CD1c-positive myeloid dendritic cell (primary cell): ENCODE measurements around the gene UACA.
A peak's percentile ranks its signal among the peaks of the same experiment; 100 is the strongest.
"Not testable (repeated sequence)": the region's sequence is repeated elsewhere in the genome, so short reads cannot be mapped to it uniquely, and the experiment has no call there.

Source experiments
- DNase-seq: peaks from one replicate; pipeline ENCODE4 v3.0.0-alpha.2; 2016; ENCODE audit errors: extremely low spot score

The UACA gene, protein sequence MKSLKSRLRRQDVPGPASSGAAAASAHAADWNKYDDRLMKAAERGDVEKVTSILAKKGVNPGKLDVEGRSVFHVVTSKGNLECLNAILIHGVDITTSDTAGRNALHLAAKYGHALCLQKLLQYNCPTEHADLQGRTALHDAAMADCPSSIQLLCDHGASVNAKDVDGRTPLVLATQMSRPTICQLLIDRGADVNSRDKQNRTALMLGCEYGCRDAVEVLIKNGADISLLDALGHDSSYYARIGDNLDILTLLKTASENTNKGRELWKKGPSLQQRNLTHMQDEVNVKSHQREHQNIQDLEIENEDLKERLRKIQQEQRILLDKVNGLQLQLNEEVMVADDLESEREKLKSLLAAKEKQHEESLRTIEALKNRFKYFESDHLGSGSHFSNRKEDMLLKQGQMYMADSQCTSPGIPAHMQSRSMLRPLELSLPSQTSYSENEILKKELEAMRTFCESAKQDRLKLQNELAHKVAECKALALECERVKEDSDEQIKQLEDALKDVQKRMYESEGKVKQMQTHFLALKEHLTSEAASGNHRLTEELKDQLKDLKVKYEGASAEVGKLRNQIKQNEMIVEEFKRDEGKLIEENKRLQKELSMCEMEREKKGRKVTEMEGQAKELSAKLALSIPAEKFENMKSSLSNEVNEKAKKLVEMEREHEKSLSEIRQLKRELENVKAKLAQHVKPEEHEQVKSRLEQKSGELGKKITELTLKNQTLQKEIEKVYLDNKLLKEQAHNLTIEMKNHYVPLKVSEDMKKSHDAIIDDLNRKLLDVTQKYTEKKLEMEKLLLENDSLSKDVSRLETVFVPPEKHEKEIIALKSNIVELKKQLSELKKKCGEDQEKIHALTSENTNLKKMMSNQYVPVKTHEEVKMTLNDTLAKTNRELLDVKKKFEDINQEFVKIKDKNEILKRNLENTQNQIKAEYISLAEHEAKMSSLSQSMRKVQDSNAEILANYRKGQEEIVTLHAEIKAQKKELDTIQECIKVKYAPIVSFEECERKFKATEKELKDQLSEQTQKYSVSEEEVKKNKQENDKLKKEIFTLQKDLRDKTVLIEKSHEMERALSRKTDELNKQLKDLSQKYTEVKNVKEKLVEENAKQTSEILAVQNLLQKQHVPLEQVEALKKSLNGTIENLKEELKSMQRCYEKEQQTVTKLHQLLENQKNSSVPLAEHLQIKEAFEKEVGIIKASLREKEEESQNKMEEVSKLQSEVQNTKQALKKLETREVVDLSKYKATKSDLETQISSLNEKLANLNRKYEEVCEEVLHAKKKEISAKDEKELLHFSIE (N-terminal part only)

DNA sequence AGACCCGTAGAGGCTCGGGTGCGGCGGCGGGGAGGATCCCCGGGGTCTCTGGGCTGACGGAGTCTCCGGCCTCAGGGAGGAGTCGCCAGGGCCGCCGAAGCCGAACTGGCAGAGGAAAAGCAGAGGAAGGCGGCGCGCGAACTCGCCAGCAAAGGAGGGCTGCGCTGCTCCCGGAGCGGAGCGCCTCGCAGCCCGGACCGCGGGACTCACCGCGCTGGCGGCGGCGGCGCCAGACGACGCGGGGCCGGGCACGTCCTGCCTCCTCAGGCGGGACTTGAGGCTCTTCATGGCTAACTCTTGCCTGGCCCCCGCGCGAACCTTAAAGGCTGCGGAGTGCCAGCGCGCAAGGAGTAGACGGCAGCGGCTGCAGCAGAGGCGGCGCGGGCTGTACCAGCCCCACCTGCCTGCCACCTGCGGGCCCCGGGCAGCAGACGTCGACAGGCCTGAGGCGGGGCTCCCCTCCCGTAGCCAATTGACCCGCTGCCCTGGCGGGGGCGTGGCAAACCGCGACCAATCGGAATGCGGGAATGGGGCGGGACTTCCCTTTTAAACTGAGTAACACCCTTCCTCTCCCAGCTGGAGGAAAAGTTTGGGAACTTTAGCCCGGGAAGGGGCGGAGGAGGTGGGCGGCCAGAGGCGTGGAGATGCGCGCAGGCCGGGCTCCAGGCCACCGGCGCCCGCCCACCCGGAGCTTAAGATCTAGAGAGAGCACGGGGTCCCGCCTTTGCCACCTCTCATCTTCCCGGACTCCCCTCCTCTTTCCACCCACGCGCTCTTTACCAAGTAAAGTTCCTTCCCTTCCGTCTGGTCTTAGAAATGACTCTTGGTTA lies at the start of gene UACA:
TSS of gene UACA (minus strand) at position 439 of the 830 bp plus-strand sequence. CDS start at position 288, 151 bp downstream.
- peak; percentile 89 for DNase-seq

DNA sequence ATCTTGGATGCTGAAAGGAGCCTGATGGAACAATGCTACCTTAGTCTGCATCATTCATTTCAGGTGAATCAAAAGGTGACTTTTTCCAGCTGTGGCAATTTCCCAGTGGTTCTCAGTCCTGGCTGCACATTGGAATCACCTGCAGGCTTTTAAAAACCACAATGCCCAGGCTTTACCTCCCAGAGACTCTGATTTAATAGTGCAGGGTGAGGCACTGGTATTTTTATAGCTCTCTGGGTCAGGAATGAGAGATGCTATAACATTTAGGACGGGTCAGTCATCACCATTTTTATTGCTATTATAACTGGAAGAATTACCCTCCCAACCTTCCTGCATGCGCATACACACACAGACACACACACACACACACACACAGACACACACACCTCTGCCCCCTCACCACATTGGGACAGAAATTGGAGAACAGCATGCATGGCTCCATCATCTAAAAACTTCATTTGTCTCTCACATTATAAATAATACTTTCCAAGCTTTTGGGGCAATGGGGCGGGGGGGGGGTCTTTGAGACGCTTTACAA lies 49.5 kb upstream of the UACA start:
- DNase-seq: no peak

DNA sequence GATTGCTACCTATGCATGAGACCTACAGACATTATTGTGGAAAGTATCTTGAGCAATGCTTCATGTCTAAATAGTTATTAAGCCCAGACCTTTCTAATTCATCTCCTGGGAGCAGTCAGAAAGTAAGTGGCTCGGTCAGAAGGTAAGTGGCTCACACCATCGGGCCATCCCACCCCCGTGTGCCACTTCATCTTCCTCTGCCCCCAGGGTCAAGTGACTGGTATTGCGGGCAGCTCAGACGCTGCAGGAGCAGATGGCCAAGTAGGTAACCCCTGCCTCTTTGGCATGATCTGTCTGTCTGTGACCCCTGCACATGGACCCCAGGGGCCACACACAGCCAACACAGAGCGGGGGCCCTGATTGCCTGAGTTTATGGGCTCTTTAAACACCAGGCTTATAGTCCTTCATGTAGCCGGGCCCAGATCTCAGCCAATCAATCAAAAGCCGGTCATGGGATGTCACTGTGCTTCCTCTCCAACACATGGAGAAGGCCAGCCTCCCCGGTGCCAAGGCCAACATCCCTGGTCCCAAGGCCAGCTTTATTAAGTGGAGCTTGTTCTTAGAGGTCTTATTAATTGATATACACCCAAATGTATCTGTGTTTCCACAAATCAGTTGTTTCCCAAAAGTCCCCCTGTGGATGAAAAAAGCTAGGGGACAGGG lies 47.7 kb upstream of the UACA start:
- no peak for DNase-seq

DNA sequence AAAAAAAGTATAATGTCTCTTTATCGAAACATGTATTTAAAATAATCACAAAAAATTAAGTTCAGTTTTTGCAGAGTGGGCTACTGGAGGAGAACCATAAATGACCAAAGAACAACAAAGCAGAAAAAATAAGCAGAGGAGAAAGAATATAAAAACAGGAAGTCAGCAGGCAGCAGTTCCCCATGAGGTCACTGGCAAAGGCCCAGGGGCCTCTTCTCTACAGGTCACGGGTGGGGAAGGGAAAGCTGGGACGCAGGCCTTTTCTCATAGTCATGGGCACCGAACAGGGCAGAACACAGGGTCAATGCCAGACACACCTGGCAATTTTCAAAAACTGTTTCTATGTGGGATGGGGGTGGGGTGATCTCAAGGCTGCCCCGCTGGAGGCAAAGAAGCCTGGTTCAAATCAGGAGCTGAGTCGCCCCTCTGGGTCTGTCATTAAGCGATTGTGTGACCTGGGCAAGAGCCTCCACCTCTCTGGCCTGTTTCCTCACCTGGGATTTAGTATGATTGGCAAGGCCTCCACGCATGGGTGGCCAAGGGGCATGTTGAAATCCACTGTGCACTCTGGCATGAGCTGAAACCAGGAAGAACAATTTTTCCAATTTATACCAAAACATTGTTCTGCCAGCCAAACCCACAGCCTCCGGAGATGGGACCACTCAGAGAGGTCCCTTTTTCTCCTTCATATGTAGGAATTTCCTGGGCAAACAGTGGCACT lies 43.8 kb upstream of the UACA start:
- peak; percentile 57 for DNase-seq

DNA sequence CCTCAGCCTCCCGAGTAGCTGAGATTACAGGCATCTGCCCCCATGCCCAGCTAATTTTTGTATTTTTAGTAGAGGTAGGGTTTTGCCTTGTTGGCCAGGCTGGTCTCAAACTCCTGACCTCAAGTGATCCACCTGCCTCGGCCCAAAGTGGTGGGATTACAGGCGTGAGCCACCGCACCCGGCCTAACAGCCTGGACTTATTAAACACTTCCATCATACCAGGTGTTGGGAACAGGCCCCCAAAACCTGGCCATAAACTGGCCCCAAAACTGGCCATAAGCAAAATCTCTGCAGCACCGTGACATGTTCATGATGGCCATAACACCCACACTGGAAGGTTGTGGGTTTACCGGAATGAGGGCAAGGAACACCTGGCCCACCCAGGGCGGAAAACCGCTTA lies 41.0 kb upstream of the UACA start:
- DNase-seq: not testable (repeated sequence)

DNA sequence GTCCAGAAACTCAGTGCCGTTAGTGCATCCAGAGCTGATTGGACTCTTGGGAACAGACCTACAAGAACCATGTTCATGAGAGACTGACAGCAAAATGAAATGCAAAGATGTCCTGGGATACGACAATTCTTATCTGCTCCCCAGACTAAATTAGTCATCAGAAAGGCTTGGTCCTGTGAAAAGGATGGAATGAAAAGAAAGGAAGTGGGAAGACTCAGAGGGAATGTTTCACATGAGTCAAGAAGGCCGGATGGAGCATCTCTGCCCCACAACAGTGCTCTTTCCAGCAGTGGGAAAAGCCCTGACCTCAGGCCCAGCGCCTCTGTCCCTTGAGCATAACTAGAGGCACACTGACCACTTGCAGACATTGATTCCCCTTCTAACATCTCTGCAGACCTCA lies 39.3 kb upstream of the UACA start:
- DNase-seq: no peak

DNA sequence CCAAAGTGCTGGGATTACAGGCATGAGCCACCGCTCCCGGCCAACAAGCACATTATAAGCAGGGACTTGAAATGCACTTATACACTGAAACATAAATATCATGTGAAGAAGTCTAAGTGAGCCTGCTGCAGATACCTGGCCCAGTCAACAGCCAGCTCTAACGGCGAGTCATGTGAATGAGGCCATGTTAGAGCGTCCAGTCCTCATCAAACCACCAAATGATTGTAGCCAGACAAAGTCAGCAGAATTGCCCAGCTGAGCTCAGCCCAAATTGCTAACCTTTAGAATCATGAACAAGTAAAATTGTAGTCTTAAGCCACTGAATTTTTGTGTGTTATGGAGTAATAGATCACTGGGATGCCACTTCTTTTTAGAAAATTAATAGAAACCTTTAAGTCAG lies 37.8 kb upstream of the UACA start:
- no peak for DNase-seq

DNA sequence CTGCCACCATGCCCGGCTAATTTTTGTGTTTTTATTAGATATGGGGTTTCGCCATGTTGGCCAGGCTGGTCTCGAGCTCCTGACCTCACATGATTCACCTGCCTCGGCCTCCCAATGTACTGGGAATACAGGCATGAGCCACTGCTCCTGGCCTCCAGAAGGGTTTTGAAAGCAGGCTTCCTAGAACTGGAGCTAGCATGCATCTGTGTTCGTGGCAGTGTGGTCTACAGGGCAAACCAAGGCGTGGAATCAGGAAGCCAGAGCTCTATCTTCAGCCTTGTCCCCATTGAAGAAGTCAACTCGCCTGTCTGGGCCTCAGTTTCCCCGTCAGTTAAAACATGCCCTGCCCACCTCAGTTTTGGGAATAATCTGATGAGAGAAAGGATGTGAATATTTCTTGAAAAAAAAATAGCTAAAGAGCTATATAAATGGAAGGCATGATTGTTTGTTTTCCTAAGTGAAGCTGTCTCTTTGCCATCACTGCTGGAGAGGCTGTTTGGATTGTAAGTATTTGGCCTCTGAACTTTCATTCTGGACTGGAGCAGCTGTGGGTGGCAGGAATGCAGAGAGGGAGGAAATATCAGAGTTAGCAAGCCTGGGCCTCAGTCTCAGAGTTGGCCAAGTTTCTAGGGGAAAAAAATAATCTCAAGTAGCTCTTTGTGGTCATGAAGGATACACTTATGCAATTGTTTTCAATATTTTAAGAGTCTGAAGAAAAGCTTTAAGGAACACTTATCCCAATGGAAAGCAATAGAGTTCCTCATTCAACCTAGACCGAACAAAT lies 36.5 kb upstream of the UACA start:
- no peak for DNase-seq

DNA sequence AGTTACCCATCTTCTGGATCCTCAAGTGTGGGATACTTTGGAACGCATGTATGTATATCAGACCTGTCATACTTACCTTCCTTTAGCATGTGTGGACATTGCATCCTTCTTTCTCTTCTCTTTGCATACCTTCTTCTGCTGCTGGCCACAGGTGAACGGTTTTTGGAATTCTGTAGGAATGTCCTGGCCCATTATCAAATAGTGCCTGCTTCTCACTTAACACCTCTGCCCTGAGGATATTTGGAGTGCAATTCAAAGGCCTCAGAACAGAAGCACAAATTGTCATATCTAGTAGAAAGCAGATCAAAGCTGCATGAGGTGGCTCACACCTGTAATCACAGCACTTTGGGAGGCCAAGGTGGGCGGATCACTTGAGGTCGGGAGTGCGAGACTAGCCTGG lies 34.1 kb upstream of the UACA start:
- DNase-seq: no peak

DNA sequence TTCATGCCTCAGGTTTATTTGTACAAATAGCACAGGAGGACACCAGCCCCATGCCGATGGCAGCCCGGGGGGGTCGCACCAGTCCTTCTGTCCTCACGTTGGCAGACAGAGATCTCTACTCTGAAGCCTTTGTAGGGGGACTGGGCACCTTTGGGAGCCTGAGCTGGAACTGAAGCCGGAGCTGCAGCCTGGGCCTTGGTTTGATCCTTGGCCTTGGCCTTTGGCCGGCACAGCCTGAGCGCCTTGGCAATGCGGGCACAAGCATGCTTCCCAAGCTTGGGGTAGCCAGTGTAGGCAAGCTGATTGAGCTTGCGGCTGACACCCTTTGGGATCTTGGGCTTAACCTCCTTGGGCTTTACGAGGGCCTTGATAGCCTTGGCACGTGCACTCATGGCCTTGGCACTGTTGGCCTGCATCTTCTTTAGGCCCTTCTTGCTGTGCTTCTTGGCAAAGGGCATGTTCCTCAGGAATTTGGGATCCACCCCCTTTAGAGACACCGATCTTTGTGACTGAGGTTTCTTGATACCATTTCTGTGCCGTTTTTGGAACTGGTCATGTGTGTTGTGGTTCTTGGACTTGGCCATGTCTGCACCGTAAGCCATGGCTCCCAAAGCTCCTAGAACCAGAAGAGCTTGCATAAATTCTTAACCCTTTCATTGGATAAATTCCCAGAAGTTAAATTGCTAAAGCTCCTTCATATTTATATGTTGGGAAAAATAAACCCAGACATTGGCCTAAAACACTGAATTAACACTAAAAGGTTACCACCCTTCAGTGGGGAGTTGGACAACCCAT lies 33.4 kb upstream of the UACA start:
- no peak for DNase-seq

DNA sequence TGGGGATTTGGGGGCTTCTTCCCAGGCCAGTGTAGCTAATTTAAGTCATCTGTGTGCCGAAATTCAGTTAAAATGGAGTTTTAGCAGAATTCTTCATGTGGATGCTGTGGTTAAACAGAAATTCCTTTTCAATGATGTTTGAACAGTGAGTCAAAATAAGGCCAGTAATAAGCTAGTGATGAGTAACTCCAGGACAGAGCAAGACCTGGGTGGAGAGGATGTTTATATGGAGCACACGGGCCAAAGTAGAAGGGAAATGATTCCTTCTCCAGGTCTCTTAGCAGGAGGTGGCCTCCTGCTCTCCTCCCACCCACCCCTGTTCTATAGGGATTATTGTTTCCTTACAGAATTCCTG lies 31.9 kb upstream of the UACA start:
- no peak for DNase-seq

DNA sequence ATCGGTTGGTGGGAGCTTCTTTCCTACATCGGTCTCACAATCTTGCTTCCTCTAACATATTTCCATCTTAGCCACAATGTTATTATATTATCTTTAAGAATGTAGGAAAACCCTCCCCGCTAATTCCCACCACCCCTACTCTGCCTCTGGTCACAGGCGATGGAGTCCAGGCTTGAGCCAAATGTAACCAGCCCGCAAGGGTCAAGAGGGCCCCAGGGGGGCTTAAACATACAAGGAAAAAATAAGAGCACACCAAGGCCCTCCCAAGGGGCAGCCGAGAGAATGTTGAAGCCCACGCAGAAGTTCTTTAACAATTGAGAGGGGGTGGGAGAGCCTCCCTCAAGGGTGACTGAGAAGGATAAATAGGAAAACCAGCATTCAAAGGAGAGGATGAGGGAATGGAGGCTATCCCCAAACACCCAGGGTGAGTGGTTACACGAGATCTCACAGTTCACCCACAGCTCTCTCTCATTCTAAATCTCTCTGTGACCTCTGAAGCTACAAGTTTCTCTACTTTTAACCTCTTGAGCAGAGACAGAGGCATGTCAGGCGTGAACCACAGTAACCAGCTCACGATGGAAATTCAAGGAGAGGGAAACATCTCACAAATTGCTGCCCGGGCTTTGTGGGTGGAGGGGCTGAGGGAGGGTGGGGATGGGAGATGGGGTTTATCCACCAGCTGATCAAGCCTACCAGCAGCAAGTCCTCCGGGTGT lies 31.4 kb upstream of the UACA start:
- no peak for DNase-seq

DNA sequence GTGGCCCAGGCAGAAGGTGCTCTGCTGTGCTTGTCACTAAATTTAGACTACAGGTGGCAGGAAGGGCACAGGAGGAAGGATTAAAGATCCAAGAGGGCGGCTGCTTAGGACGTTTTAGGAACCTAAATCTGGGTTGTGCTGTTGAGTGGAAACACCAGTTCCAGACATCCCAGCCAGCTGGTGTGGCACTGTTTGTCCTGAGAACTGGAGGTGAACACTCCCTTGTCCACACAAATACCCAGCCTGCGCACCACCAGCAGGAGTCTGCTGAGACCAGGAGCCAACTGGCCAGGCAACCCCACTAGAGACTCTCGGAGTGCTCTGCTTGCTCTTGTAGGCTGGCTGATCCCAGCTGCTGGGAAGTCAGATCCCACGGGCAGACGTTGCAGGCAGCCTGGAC lies 30.3 kb upstream of the UACA start:
- no peak for DNase-seq

DNA sequence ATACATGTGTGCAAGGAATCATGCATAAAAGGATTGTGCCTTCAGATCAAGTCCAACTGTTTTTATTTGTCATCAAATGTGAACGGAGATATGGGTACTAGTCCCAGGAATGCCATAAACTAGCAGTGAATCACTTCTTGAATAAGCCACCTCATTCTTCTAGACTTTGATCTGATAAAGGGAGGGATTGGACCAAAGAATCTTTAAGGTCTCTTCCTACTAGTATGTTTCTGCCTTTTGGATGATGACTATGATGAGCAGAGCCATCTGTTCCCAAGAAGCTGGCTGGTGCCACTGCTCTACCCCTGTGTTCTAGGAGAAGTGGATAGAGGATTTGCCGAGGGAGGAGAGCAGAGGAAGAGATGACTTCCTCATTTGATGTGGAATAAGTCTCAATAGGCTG lies 28.8 kb upstream of the UACA start:
- no peak for DNase-seq

DNA sequence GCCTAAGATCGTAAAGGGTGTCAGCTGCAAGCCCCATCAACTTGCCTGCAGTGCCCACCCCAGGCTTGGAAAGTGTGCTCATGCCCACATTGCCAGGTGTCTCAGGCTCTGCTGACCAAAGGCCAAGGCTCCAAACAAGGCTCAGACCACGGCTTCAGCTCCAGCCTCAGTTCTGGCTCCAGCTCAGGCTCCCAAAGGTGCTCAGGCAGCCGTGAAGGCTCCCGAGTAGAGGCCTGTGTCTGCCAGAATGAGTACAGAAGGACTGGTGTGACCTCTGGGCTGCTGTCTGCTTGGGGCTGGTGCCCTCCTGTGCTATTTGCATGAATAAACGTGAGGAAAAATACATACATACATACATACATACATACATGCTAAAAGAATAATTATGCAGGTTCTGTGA lies 27.9 kb upstream of the UACA start:
- DNase-seq: no peak

DNA sequence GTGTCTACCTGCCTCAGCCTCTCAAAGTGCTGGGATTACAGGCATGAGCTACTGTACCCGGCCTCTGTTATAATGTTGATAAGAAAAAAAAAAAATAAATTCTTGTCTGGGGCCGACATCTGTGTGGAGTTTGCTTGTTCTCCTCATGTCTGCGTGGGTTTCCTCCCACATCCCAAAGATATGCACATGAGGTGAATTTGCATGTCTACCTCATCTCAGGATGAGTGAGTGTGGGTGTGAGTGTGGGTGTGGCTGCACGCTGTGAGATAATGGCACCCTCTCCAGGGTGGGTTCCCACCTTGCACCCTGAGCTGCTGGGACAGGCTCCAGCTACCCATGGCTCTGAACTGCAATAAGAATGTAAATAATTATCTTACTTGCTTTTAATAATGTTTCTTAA lies 25.9 kb upstream of the UACA start:
- DNase-seq: no peak
